Measurements from ENCODE around the gene DUSP6.

Gene DUSP6

GRCh38 chr12:89320735-89321134 lies 31.6 kb downstream of the DUSP6 start:
- TF ChIP-seq CTCF (IDR thresholded peaks at IDR 0.05; ENCODE audit: control insufficient read depth, extremely low read depth, insufficient read depth): no peak
- no peak for DNase-seq (ENCODE audit: low read depth)
- no peak overlapping the region for H3K4me3 ChIP-seq (ENCODE audit: low read depth, low read length)

- no peak overlapping the region for H3K4me3 ChIP-seq (ENCODE audit: low read depth, low read length)
- DNase-seq (ENCODE audit: low read depth): no peak
- TF ChIP-seq CTCF (IDR thresholded peaks at IDR 0.05; ENCODE audit: control insufficient read depth, extremely low read depth, insufficient read depth): no peak
These were observed 32.7 kb downstream of the DUSP6 start for GRCh38 chr12:89319606-89320005.

- no peak overlapping the region for H3K4me3 ChIP-seq (ENCODE audit: low read depth, low read length)
- DNase-seq (ENCODE audit: low read depth): no peak
- no peak for TF ChIP-seq CTCF (IDR thresholded peaks at IDR 0.05; ENCODE audit: control insufficient read depth, extremely low read depth, insufficient read depth)
These were observed 33.2 kb downstream of the DUSP6 start for GRCh38 chr12:89319122-89319521.

- TF ChIP-seq CTCF (IDR thresholded peaks at IDR 0.05; ENCODE audit: control insufficient read depth, extremely low read depth, insufficient read depth): no peak
- H3K4me3 ChIP-seq (ENCODE audit: low read depth, low read length): no peak overlapping the region
- peak; percentile 33 for DNase-seq (ENCODE audit: low read depth)
These were observed 35.6 kb downstream of the DUSP6 start for GRCh38 chr12:89316705-89317139.

- no peak for TF ChIP-seq CTCF (IDR thresholded peaks at IDR 0.05; ENCODE audit: control insufficient read depth, extremely low read depth, insufficient read depth)
- no peak for DNase-seq (ENCODE audit: low read depth)
- no peak overlapping the region for H3K4me3 ChIP-seq (ENCODE audit: low read depth, low read length)
These were observed 38.1 kb downstream of the DUSP6 start for GRCh38 chr12:89314060-89314761.

- no peak for TF ChIP-seq CTCF (IDR thresholded peaks at IDR 0.05; ENCODE audit: control insufficient read depth, extremely low read depth, insufficient read depth)
- DNase-seq (ENCODE audit: low read depth): no peak
- no peak overlapping the region for H3K4me3 ChIP-seq (ENCODE audit: low read depth, low read length)
These were observed 40.5 kb downstream of the DUSP6 start for GRCh38 chr12:89311703-89312293.

GRCh38 chr12:89309815-89310214 lies 42.5 kb downstream of the DUSP6 start:
- H3K4me3 ChIP-seq (ENCODE audit: low read depth, low read length): no peak overlapping the region
- DNase-seq (ENCODE audit: low read depth): no peak
- no peak for TF ChIP-seq CTCF (IDR thresholded peaks at IDR 0.05; ENCODE audit: control insufficient read depth, extremely low read depth, insufficient read depth)

Measured in LNCaP clone FGC (cell line).